GM12874 (cell line): Measurements from ENCODE around the gene GNAT1.

Source experiments
- CTCF ChIP-seq: IDR thresholded peaks from 2 replicates; pipeline ENCODE4 v1.5.1; 2011; ENCODE audit warnings: low read depth, mild to moderate bottlenecking, control low read depth, low read length, moderate library complexity; ENCODE audit not compliant: insufficient read depth

GNAT1 gene

DNA sequence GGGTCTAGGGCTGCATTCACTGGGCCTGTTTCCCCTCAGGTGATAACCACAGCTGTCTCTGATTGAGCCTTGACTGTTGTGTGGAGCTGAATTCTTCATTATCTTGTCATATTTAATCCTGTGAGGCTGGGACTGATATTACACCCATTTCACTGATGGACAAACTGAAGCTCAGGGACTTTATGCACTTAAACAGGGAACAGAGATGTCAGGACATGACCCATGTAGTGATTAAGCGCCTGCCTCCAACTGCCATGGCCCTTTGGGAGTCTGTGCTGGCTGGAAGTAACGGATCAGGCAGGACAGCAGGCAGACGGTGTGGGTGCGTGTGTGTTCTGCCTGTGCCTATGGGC is 52.1 kb downstream of the GNAT1 start:
- no peak for TF ChIP-seq CTCF

GRCh38 chr3:50245251-50245745 is 53.9 kb downstream of the GNAT1 start:
- TF ChIP-seq CTCF = no peak

DNA sequence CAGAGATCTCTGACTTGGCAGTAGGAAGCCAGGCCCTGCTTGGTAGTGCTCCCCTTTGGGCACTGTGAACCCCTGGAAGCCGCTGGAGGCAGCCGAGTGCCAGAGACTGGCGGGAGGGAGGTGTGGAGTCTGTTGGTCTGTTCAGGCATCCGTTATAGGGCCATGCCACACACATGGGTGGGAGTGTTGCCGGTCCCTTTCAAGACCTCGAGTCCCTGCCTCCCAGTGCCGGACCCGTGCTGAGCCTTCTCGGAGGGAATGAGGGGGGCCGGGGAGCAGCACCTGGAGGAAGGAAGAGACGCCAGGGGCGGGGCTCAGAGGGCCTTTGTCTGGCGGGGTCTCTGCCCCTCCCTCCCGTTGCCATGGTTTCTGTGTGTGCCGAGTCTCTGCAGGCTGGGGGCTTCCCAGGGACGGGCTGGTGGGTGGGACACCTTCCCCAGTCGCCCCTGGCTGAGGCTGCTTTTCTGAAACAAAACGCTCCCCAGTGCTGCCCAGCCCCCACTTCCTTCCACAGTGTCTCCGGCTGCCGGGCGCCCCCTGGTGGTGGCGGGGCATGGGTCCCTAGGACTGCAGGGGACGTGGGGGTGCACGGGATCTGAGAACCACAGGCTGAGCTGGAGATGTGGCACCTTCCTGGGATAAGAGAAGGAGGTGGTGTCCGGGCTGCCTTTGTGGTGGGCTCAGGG is 54.6 kb downstream of the GNAT1 start:
- TF ChIP-seq CTCF = peak; percentile 99

DNA sequence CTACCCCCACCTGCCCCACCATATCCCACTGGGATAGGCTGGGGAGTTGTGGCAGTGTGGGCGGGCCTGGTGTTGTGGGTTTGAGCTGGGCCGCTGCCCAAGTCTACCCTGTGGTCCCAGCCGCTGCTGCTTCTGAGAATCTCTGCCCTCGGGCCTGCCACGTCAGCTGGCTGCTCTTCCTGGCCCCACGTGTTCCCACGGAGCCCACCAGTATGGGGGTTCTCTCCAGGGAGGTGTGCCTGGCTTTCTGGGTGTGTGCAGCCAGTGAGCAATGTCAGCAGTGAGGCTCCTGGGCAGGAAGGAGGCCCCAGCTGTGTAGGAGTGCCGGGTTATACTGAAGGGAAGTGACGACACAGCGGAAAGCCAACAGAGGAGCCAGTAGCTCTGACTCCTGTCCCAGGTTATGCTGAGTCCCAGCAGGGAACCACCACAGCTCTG is 55.1 kb downstream of the GNAT1 start:
- TF ChIP-seq CTCF = no peak
